Panc1 (cell line): ENCODE results near the gene SHROOM3. TPM values are rescaled to one million over a fixed set of nuclear protein-coding genes. Genes with fewer than 3 reads are reported as not detected.

Experiments used
- ATAC-seq: fragments of 200-7000 bp; cut with Tn5 transposase; 2 replicates; pipeline ENCODE4 v1.9.1; 2020; ENCODE audit warnings: mild to moderate bottlenecking, moderate library complexity
- Bru-seq: library from RNA; stranded (reverse); fragments of 400-500 nt; gene quantifications from one replicate; lab custom pipeline; 2021; lab: Mats Ljungman, UMichigan
- BruChase-seq, 2 experiments: library from RNA; stranded (reverse); fragments of 400-500 nt; gene quantifications; one replicate each; lab custom pipeline; 2021; lab: Mats Ljungman, UMichigan
- BruUV-seq: library from RNA; stranded (reverse); fragments of 400-500 nt; replicated peaks from 2 replicates; lab custom pipeline; 2021; lab: Mats Ljungman, UMichigan
- CTCF ChIA-PET: fragments of 300-600 bp; sonication (Branson Sonifier 250); formaldehyde crosslinking; loops from one replicate; lab custom pipeline; 2022; ENCODE audit warnings: antibody characterized with exemption; lab: Charles Lee
- POLR2A ChIA-PET: fragments of 300-600 bp; sonication (Branson Sonifier 250); formaldehyde crosslinking; loops from one replicate; lab custom pipeline; 2022; ENCODE audit warnings: antibody characterized with exemption; lab: Charles Lee
- DNase-seq: peaks from one replicate; pipeline ENCODE4 v3.0.0-alpha.2; 2010; ENCODE audit warnings: low read depth, low spot score
- H3K27ac ChIP-seq: 2 replicates; pipeline ENCODE4 v1.5.1; 2011; ENCODE audit warnings: mild to moderate bottlenecking, low read length, inconsistent platforms
- H3K27me3 ChIP-seq: fragments of 200-500 bp; sonication (Bioruptor generic); 2 replicates; pipeline ENCODE4 v1.6.0; 2014; ENCODE audit warnings: low read length, inconsistent platforms; ENCODE audit not compliant: control insufficient read depth, insufficient read depth
- H3K36me3 ChIP-seq: fragments of 200-500 bp; sonication (Bioruptor generic); 2 replicates; pipeline ENCODE4 v1.5.1; 2014; ENCODE audit warnings: inconsistent platforms, mild to moderate bottlenecking, low read length, moderate library complexity; ENCODE audit not compliant: control insufficient read depth, insufficient read depth
- H3K4me1 ChIP-seq: 2 replicates; pipeline ENCODE4 v1.5.1; 2011; ENCODE audit warnings: inconsistent platforms, mild to moderate bottlenecking, low read length, moderate library complexity; ENCODE audit not compliant: control insufficient read depth, insufficient read depth
- H3K4me3 ChIP-seq, 2 experiments: 2 replicates each; pipeline ENCODE4 v1.5.1; 2011 to 2012; ENCODE audit warnings: low read depth in 2 of 2, low read length in 2 of 2, mild to moderate bottlenecking in 2 of 2, inconsistent platforms in 1 of 2, moderate library complexity in 1 of 2
- H3K9me3 ChIP-seq: fragments of 200-500 bp; sonication (Bioruptor generic); 2 replicates; pipeline ENCODE4 v1.5.1; 2014; ENCODE audit warnings: low read depth, mild to moderate bottlenecking, inconsistent platforms, low read length, moderate library complexity; ENCODE audit not compliant: control insufficient read depth, insufficient read depth
- POLR2AphosphoS5 ChIP-seq: IDR thresholded peaks from 2 replicates; pipeline ENCODE4 v1.6.1; 2012; ENCODE audit warnings: mild to moderate bottlenecking, low read depth, low read length, moderate library complexity
- SIN3A ChIP-seq: IDR thresholded peaks from 2 replicates; pipeline ENCODE4 v1.6.1; 2012; ENCODE audit warnings: low read depth, mild to moderate bottlenecking, low read length, moderate library complexity, borderline replicate concordance; ENCODE audit not compliant: insufficient read depth
- TCF7L2 ChIP-seq: IDR thresholded peaks from 2 replicates; pipeline ENCODE4 v1.6.1; 2011; ENCODE audit warnings: mild to moderate bottlenecking, low read depth, low read length, inconsistent platforms
- in situ Hi-C: cut with HindIII; loops from 2 replicates; pipeline ENCODE4 v1.10.0; 2016; ENCODE audit warnings: low sequenced_read_pairs, low pct_unique_long_range_greater_than_20kb
- intact Hi-C: fragments of 100-400 bp; cut with micrococcal nuclease; formaldehyde crosslinking; loops from one replicate; pipeline ENCODE4 v1.10.0; 2022; ENCODE audit not compliant: unreplicated experiment
- long read RNA-seq: library from polyadenylated mRNA; unstranded; transcript quantifications from one replicate; pipeline ENCODE4 v2.0.0, GENCODE V29; 2021; ENCODE audit not compliant: unreplicated experiment
- polyA plus RNA-seq: library from polyadenylated mRNA; unstranded; fragments of >200 nt; gene quantifications from one replicate; pipeline ENCODE4 v1.2.1, GENCODE V29; 2012; ENCODE audit warnings: missing spikeins; ENCODE audit not compliant: insufficient read length
- total RNA-seq: library from RNA; stranded (reverse); gene quantifications from one replicate; pipeline ENCODE4 v1.2.1, GENCODE V29; 2021; ENCODE audit not compliant: unreplicated experiment
- TF ChIP-seq, protein P1 (sequence below), 2 experiments: IDR thresholded peaks; 2 replicates each; pipeline ENCODE4 v1.6.1; 2011 to 2012; ENCODE audit warnings: low read depth in 2 of 2, control low read depth in 1 of 2, low read length in 1 of 2, mild to moderate bottlenecking in 1 of 2, moderate library complexity in 1 of 2; ENCODE audit not compliant: insufficient read depth in 1 of 2
- TF ChIP-seq, protein P2 (sequence below): fragments of 450-650 bp; IDR thresholded peaks from 2 replicates; pipeline ENCODE4 v1.5.1; 2017; ENCODE audit warnings: mild to moderate bottlenecking

The SHROOM3 gene
- 7.2 TPM for total RNA-seq
- 3.0 TPM for polyA plus RNA-seq
- percentile 45 among the genes with signal in this experiment for Bru-seq, nascent RNA
- percentile 36 among the genes with signal in this experiment for BruChase-seq, experiment 1, labeled RNA remaining after a 2-hour chase
- BruChase-seq, experiment 2, labeled RNA remaining after a 6-hour chase = percentile 37 among the genes with signal in this experiment
- long read RNA-seq, partial matches to known transcripts = 7 of 8 reads
- long read RNA-seq, other reads (novel, unspliced or antisense) = 1 of 8 reads

DNA sequence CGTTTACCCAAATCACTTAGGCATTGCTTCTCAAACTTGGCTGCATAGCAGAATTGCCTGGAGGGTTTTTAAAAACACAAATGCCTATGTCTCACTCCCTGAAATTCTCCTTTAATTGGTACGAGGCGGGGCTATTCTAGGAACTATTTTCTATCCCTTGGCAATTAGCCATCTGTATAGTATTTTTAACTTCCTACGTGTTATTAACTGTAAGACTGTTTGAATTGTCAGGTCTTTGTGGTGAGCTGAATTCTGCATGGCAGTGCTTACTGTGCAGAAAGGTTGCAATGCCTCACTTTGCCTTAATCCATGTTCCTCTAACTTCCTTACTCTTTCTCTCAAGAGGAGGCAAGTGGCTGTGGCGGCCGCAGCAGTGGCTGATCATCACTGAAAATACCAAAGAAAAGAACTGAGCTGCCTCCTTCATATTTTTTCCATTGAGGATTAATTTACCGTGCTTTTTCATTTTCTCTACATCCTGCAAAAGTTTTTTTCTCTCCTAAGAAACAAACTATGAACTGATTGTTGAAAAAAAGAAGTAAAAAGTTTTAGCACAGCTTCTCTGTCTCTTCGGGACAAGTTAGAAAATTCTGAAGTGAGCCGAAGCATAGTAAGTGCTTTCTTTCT is at the start of gene SHROOM3:
Gene SHROOM3, plus strand, starts transcription at position 329 of the 627 bp plus-strand sequence. CDS start 824 bp downstream, outside the sequence.
- TF ChIP-seq, protein P1, sequence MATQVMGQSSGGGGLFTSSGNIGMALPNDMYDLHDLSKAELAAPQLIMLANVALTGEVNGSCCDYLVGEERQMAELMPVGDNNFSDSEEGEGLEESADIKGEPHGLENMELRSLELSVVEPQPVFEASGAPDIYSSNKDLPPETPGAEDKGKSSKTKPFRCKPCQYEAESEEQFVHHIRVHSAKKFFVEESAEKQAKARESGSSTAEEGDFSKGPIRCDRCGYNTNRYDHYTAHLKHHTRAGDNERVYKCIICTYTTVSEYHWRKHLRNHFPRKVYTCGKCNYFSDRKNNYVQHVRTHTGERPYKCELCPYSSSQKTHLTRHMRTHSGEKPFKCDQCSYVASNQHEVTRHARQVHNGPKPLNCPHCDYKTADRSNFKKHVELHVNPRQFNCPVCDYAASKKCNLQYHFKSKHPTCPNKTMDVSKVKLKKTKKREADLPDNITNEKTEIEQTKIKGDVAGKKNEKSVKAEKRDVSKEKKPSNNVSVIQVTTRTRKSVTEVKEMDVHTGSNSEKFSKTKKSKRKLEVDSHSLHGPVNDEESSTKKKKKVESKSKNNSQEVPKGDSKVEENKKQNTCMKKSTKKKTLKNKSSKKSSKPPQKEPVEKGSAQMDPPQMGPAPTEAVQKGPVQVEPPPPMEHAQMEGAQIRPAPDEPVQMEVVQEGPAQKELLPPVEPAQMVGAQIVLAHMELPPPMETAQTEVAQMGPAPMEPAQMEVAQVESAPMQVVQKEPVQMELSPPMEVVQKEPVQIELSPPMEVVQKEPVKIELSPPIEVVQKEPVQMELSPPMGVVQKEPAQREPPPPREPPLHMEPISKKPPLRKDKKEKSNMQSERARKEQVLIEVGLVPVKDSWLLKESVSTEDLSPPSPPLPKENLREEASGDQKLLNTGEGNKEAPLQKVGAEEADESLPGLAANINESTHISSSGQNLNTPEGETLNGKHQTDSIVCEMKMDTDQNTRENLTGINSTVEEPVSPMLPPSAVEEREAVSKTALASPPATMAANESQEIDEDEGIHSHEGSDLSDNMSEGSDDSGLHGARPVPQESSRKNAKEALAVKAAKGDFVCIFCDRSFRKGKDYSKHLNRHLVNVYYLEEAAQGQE (IDR thresholded peaks at IDR 0.05; ENCODE audit: insufficient read depth in 1 of 2, low read depth in 2 of 2, low read length in 1 of 2) = no peak
- TF ChIP-seq, protein P2, sequence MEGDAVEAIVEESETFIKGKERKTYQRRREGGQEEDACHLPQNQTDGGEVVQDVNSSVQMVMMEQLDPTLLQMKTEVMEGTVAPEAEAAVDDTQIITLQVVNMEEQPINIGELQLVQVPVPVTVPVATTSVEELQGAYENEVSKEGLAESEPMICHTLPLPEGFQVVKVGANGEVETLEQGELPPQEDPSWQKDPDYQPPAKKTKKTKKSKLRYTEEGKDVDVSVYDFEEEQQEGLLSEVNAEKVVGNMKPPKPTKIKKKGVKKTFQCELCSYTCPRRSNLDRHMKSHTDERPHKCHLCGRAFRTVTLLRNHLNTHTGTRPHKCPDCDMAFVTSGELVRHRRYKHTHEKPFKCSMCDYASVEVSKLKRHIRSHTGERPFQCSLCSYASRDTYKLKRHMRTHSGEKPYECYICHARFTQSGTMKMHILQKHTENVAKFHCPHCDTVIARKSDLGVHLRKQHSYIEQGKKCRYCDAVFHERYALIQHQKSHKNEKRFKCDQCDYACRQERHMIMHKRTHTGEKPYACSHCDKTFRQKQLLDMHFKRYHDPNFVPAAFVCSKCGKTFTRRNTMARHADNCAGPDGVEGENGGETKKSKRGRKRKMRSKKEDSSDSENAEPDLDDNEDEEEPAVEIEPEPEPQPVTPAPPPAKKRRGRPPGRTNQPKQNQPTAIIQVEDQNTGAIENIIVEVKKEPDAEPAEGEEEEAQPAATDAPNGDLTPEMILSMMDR = no peak
- no peak for TF ChIP-seq TCF7L2
- TF ChIP-seq SIN3A = no peak
- TF ChIP-seq POLR2AphosphoS5 = no peak
- in situ Hi-C loops (no loop called here), intact Hi-C loops (loop anchor here (10.0 kb wide), 1 partner anchor 320 kb away; no protein-coding TSS in a partner anchor)
- DNase-seq (no peak), ATAC-seq (no peak)
- no peaks in the 10 kb centered on the region for H3K36me3 ChIP-seq
- H3K27me3 ChIP-seq = no peaks in the 10 kb centered on the region
- H3K4me3 ChIP-seq = no peak within 1 kb of the TSS
- ChIA-PET POLR2A (no interaction called here), CTCF (no interaction called here)
- no peak within 1 kb of the TSS for H3K27ac ChIP-seq
- BruUV-seq = no TSS peak
- no peaks in the 10 kb centered on the region for H3K4me1 ChIP-seq
- H3K9me3 ChIP-seq = no peaks in the 10 kb centered on the region

DNA sequence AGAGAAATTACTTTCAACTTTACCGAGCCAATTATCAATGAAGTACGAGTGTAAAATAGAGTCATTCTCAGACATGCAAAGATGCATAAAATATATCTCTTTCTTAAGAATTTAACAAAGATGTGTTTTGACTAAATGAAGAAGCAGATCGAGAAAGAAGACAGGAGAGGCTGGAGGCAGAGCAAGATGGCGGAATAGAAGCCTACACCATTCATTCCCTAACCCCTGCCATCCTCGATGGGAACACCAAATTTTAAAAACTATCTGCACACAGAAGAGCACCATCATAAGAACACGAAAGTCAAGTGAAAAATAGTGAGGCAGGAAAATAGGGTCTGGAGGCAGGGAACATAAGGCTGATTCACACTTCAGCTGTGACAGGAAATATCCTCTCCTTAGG is 49.1 kb upstream of the SHROOM3 start:
- ChIA-PET POLR2A (no interaction called here), CTCF (no interaction called here)
- ATAC-seq = no peak
- no peaks in the 10 kb centered on the region for H3K36me3 ChIP-seq
- TF ChIP-seq, protein P1 (IDR thresholded peaks at IDR 0.05; ENCODE audit: insufficient read depth in 1 of 2, low read depth in 2 of 2, low read length in 1 of 2) = no peak
- TF ChIP-seq POLR2AphosphoS5 (no peak), SIN3A (no peak), TCF7L2 (no peak)
- TF ChIP-seq, protein P2 = no peak
- no peak overlapping the region for H3K27ac ChIP-seq
- DNase-seq = no peak
- no peaks in the 10 kb centered on the region for H3K27me3 ChIP-seq
- in situ Hi-C loops (no loop called here), intact Hi-C loops (no loop called here)
- no peaks in the 10 kb centered on the region for H3K4me1 ChIP-seq
- no peak overlapping the region for H3K4me3 ChIP-seq
- no TSS peak for BruUV-seq
- no peaks in the 10 kb centered on the region for H3K9me3 ChIP-seq
